Measurements from ENCODE around the gene ZNF611.
"Not testable (repeated sequence)": the region's sequence is repeated elsewhere in the genome, so short reads cannot be mapped to it uniquely, and the experiment has no call there.

DNA sequence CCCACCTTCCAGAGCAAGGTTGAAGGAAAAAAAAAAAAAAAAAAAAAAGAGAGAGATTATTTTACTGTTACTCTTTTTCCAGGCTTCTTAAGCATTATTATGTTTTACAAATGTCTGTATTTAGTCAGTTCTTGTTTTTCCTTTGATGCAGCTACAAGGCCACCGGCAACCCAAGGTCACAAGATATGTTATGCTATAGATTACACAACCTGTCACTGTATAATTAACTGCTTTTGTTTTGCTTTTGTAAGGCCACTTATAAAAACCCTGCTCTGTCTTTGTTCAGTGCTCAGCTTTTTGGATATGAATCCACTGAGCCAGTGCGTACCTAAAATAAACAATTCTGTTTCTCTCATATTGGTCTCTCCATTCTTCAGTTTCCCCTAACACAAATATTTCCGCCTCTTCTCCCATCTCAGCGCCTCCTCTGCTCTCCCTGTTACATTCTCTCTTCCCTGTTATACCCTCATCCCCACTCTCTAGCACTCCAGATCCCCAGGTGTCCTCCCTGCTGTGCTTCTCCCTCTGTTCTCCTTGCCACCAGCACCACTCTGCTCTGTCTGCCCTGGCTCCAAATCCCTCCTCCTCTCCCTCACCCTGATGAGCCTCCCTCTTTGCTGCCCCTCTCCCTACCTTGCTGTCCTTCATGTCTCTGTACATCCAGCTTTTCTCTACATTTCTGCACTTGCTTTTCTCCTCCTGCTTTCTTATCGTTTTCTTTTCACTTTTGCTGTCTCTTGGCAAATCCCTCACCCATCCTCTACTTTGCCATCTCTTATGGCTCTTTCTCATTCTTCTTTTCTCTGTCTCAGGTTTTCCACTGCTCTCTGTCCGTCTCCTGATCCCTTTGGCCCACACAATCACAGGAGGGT lies 45.7 kb downstream of the ZNF611 start:
- TF ChIP-seq, protein P1, sequence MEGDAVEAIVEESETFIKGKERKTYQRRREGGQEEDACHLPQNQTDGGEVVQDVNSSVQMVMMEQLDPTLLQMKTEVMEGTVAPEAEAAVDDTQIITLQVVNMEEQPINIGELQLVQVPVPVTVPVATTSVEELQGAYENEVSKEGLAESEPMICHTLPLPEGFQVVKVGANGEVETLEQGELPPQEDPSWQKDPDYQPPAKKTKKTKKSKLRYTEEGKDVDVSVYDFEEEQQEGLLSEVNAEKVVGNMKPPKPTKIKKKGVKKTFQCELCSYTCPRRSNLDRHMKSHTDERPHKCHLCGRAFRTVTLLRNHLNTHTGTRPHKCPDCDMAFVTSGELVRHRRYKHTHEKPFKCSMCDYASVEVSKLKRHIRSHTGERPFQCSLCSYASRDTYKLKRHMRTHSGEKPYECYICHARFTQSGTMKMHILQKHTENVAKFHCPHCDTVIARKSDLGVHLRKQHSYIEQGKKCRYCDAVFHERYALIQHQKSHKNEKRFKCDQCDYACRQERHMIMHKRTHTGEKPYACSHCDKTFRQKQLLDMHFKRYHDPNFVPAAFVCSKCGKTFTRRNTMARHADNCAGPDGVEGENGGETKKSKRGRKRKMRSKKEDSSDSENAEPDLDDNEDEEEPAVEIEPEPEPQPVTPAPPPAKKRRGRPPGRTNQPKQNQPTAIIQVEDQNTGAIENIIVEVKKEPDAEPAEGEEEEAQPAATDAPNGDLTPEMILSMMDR (IDR thresholded peaks at IDR 0.05), result not testable (repeated sequence)
- not testable (repeated sequence) for TF ChIP-seq EP300 (IDR thresholded peaks at IDR 0.05)

Data from esophagus muscularis mucosa (tissue), 3 donors.